ENCODE results near the gene SBNO2.

DNA sequence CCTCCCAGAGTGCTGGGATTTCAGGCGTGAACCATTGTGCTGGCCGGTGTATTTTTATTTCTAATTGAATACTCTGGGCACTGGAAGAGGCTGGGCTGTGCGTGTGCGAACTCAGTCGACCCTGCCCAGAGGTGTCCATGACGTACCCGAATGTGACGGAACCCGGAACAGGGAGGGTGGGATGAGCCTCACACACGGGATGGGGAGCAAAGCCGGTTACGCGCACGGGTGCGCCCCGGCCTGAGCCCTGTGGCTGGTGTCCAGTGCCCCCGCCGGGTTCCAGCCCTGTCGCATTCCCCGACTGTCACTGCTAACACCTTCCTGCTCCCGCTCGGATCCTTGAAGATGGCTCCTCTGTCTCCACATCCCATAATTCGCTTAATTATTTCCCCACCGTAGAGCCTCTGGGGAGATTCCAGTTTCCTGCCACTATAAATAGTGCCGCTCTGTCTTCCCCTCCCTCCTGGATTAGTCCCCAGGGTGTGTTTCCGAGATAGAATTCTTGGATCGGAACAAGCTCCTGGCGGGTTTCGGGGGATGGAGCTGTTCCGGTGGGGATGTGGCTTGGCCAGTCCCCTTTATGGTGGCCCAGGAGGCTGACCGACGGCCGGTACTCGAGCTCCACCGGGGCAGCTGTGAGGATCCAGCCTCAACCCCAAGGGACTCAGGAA is 22.0 kb downstream of the SBNO2 start:
- TF ChIP-seq, protein P1, sequence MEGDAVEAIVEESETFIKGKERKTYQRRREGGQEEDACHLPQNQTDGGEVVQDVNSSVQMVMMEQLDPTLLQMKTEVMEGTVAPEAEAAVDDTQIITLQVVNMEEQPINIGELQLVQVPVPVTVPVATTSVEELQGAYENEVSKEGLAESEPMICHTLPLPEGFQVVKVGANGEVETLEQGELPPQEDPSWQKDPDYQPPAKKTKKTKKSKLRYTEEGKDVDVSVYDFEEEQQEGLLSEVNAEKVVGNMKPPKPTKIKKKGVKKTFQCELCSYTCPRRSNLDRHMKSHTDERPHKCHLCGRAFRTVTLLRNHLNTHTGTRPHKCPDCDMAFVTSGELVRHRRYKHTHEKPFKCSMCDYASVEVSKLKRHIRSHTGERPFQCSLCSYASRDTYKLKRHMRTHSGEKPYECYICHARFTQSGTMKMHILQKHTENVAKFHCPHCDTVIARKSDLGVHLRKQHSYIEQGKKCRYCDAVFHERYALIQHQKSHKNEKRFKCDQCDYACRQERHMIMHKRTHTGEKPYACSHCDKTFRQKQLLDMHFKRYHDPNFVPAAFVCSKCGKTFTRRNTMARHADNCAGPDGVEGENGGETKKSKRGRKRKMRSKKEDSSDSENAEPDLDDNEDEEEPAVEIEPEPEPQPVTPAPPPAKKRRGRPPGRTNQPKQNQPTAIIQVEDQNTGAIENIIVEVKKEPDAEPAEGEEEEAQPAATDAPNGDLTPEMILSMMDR (IDR thresholded peaks at IDR 0.05) = no peak
- TF ChIP-seq POLR2A (IDR thresholded peaks at IDR 0.05) = no peak

All from Peyer's patch (tissue), 4 donors.